Measurements from ENCODE around the gene DSCAM. TPM values are rescaled to one million over a fixed set of nuclear protein-coding genes. Genes with fewer than 3 reads are reported as not detected.

DSCAM gene
- total and polyA plus RNA-seq, 10 of the 15 experiments (the other 5 are each of a cell fraction or from before 2014, with no cell fraction given), result not detected

- no peak overlapping the region for H3K4me2 ChIP-seq (ENCODE audit: control insufficient read depth, insufficient read depth)
- H3K4me3 ChIP-seq, result no peak overlapping the region
- ChIA-PET POLR2A (no interaction called here), CTCF (no interaction called here), SMC1A (ENCODE audit: uncharacterized antibody, unreplicated experiment) (no interaction called here), RAD21 (ENCODE audit: unreplicated experiment) (no interaction called here)
- FAIRE-seq, result no peak
- no peak overlapping the region for H3K9ac ChIP-seq (ENCODE audit: control insufficient read depth, insufficient read depth, low read length)
- no TSS peak for BruUV-seq (replicated peaks)
- no peaks in the 10 kb centered on the region for H4K20me1 ChIP-seq (ENCODE audit: control insufficient read depth, insufficient read depth)
- no peak for ATAC-seq
- TF ChIP-seq E2F4 (IDR thresholded peaks at IDR 0.05; ENCODE audit: low read depth, low read length) (no peak), FOS (IDR thresholded peaks at IDR 0.05; ENCODE audit: borderline replicate concordance, extremely low read depth, insufficient read length) (no peak), MTA2 (IDR thresholded peaks at IDR 0.05; ENCODE audit: low read depth) (no peak), PKNOX1 (IDR thresholded peaks at IDR 0.05) (no peak), RFX5 (IDR thresholded peaks at IDR 0.05; ENCODE audit: low read depth, low read length) (no peak), ZNF384 (IDR thresholded peaks at IDR 0.05; ENCODE audit: borderline replicate concordance, low read depth, low read length) (no peak), SKIL (IDR thresholded peaks at IDR 0.05; ENCODE audit: low read depth, poor library complexity, severe bottlenecking) (no peak), BCLAF1 (IDR thresholded peaks at IDR 0.05) (no peak), YY1 (IDR thresholded peaks at IDR 0.05; ENCODE audit: low read depth, low read length) (no peak), CBX3 (IDR thresholded peaks at IDR 0.05; ENCODE audit: borderline replicate concordance, low read depth) (no peak), CHD2 (IDR thresholded peaks at IDR 0.05; ENCODE audit: borderline replicate concordance, low read depth, low read length) (no peak), RB1 (IDR thresholded peaks at IDR 0.05; ENCODE audit: borderline replicate concordance) (no peak), HDGF (IDR thresholded peaks at IDR 0.05) (no peak), CEBPB (IDR thresholded peaks at IDR 0.05; ENCODE audit: borderline replicate concordance in 1 of 2, low read depth in 2 of 2, low read length in 2 of 2) (no peak), EZH2 (IDR thresholded peaks at IDR 0.05; ENCODE audit: borderline replicate concordance, control insufficient read depth, low read depth, low read length) (no peak), SREBF2 (IDR thresholded peaks at IDR 0.05; ENCODE audit: low read length) (no peak)
- no peaks in the 10 kb centered on the region for H3K79me2 ChIP-seq (ENCODE audit: control insufficient read depth, insufficient read depth, low read length)
- no peak overlapping the region for H3K27ac ChIP-seq (ENCODE audit: control insufficient read depth, insufficient read depth)
- DNase-seq (ENCODE audit: low read depth, low spot score), result no peak
- no peaks in the 10 kb centered on the region for H3K4me1 ChIP-seq (ENCODE audit: control insufficient read depth, insufficient read depth, low read length)
- H2AFZ ChIP-seq (ENCODE audit: control insufficient read depth, low read depth, low read length), result no peak overlapping the region
- no peaks in the 10 kb centered on the region for H3K27me3 ChIP-seq (replicated peaks in 1 of 2; ENCODE audit: control insufficient read depth in 2 of 2, insufficient read depth in 2 of 2, low read length in 1 of 2)
- in situ Hi-C loops (cut with MboI), result no loop called here
- no peaks in the 10 kb centered on the region; the same call in 2 of the 3 replicates for H3K9me3 ChIP-seq (replicated peaks; ENCODE audit: control insufficient read depth, insufficient read depth, low read length)
- 0% methylated on average over 1 of the region's 1 CpG for WGBS (ENCODE audit: insufficient coverage, insufficient replicate concordance, low lambda C conversion rate, missing lambda C conversion rate)
- no peaks in the 10 kb centered on the region for H3K36me3 ChIP-seq (ENCODE audit: control insufficient read depth in 2 of 2, insufficient read depth in 2 of 2, low read length in 1 of 2)
- intact Hi-C loops (cut with micrococcal nuclease; ENCODE audit: unreplicated experiment), result no loop called here
These were observed 312.1 kb downstream of the DSCAM start for GRCh38 chr21:40534886-40535285.

All from GM12878 (cell line).